Activated gamma-delta T cell treated with anti-CD3 and anti-CD28 coated beads, Interleukin-2, amount 50 U/mL, for 16 hours (primary cell): ENCODE measurements around the gene ZNF662.

Experiments
- DNase-seq: peaks from one replicate; pipeline ENCODE4 v3.0.0-alpha.2; 2020; ENCODE audit warnings: low read depth

The ZNF662 gene

DNA sequence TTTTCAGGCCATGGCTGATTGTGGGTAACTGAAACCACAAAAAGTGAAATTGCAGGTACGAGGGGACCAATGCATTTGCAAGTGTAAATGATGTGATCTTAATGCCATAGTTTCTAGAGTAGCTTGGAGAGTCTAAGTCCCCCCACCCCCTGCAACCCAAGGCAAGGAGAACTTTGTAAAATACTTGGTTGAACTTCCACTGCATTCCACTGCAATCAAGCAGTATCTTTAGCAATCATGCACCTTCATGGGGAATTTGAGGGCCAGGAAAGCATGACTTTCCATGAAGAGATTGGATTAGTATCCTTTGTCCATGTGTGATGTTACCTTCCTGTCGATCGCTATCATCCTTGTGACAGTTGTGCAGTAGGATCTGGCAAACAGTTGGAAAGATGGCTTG, 18.9 kb upstream of the ZNF662 start:
- DNase-seq, result no peak

DNA sequence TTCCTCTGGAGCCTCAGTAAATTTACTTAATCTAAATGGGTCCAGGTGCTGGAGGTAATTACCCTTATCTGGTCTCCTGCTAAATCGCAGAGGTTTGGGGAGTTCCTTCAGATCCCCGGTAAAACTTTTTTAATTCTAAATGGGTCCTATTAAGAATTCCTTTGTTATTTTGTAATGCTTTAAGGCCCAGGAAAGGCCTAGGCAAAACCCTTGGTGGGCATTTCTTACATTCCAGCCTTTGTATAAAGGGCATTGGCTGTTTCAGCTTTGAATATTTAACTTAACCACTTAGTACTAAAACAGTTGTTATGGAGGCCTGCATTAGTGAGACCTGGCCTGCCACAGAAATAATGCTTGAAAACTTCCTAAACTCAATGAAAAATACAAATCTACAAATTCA, 14.9 kb upstream of the ZNF662 start:
- DNase-seq, result no peak

- DNase-seq, result no peak
These were observed 13.8 kb upstream of the ZNF662 start for GRCh38 chr3:42892169-42892568.

DNA sequence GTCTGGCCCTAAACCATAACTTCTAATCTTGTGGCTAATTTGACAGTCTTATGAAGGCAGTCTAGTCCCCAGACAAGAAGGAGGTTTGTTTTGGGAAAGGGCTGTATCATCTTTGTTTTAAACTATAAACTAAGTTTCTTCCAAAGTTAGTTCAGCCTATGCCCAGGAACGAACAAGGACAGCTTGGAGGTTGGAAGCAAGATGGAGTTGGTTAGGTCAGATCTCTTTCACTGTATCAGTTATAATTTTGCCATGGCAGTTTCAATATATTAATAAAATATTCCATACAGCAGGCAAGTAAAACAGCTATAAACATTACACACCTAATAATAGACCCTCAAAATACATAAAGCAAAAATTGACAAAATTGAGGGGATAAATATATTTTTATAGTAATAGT, 13.1 kb upstream of the ZNF662 start:
- no peak for DNase-seq

DNA sequence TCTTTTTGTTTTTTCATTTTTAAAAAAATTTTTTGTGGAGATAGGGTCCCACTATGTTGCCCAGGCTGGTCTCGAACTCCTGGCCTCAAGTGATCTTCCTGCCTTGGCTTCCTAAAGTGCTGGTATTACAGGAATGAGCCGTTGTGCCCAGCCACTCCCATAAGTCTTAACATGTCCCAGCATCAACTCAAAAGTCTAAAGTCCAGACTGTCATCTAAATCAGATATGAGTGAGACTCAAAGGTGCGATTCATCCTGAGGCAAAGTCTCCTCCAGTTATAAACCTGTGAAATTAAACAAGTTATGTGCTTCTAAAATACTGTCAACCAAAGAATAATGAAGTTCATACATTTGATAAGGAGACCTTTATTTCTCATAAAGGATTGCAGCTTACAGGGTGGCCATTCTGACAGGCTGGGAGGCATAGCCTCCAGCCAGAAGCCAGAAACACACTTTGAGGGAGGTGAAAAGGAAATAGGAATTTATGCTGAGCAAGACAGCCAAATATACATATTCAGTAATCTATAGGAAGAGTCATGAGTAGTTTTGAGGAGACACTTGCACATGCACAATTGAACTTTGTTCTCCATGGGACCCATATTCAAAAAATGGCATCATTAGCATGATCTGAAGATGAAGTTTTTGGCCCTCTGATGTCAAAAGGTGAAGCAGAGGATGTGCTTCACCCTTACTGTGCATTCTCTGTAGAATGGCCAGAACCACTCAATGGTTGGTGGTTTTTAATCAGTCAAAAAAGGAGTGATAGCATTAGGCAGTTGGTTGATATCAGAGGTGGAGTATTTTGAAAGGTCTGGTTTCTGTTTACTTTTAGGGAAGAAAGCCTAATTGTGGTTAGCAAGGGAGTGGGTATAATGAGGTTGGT, 11.0 kb upstream of the ZNF662 start:
- DNase-seq, result no peak

DNA sequence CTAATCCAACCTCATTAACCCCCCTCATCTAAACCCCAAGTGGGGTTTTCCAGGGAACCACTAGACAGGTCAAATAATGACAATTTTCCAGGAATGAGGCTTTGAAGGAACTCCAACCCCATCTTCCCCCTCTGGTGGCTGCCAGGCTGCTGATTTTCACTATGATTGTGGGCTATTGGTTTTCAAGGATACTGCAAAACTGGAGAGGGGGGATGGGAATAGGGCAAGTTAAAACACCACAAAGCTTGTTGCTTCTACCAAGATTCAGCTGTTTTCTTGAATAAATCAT, 10.4 kb upstream of the ZNF662 start:
- DNase-seq, result no peak

DNA sequence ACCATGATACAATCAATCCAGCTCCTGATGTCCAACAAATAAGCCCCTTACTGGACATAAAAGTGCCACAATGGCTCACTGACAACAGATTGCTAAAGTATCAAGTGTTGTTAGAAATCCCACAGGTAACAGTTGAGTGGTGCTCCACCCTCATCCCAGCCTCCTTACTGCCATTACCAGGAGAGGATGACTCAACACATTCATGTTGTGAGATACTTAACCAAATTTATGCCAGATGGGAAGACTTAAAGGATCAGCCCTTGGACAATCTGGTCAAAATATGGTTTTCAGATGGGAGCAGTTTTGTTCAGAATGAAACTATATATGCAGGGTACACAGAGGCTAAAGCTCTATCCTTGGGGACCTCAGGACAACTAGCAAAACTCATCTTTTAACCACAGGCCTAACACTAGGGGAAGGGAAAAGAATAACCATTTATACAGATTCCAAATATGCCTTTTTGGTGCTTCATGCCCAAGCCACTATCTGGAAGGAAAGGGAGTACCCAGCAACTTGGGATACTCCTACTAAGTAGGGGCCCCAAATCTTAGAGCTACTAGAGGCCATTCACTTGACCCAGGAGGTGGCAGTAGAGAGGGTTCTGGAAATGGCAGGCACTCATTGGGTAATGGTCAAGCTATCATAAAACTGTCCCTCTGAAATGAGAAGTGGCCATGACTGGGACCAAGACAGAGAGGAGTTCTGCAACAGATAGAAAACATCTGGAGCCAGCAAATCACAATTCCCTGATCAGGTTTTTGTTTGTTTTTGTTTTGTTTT, 6.9 kb upstream of the ZNF662 start:
- no peak for DNase-seq

GRCh38 chr3:42900226-42901072, 5.5 kb upstream of the ZNF662 start:
- no peak for DNase-seq

GRCh38 chr3:42901073-42901415, 4.9 kb upstream of the ZNF662 start:
- DNase-seq, result no peak

DNA sequence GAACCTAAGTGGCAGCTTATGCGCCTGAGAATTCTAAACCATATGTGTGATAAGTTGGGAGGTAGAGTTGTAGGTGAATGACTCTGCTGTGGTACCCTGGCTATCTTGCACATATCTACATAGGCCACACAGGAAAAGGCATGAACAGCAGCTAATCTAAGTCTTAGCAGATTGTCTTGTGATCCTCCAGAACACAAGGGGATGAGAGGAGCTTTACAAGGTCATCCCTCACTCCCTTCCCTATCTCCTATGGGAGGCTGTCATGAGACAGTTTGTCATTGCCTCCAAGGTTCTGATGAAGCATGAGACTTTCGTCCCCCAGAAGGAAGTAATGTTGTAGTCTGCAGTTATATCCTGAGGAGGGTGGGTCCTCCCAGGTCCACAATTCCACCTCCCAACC, 3.7 kb upstream of the ZNF662 start:
- no peak for DNase-seq

- DNase-seq, result no peak
These were observed 1.9 kb upstream of the ZNF662 start for GRCh38 chr3:42904076-42904475.

- DNase-seq, result no peak
These were observed 237 bp upstream of the ZNF662 start for GRCh38 chr3:42905740-42906069.

DNA sequence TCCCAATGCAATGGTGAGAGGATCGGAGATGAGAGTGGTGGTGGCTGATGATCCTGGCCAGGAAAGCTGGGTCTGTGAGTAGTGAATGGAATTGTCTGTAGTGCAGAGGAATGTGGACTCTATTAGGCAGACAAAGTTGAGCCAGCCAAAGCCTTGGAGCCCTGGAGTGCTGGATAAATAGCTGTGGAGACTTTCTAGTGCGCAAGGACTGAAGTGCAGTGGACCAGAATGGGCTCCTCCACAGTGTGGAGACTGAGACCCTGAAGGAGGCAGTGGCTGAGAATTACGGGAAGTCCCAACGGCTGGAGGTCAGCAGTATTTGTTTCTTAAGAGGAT, 874 bp downstream of the ZNF662 start:
- no peak for DNase-seq

DNA sequence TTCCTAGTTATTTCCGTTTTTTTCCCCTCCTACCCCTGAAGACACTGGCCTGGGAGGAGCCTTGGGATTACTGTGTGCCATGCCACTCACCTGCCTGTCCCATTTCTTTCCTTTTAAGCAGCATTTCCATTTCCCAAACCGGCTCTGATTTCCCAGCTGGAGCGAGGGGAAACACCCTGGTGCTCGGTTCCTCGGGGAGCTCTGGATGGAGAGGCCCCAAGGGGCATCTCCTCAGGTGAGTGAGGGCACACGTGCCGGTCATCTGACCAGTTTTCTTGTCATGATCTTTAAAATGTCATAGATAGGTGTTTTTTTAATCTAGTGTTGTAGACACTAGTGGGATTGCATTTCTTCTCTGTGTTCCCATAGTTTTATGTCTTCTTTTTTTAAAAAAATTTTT, 2.7 kb downstream of the ZNF662 start:
- DNase-seq, result no peak

GRCh38 chr3:42911551-42911950, 5.6 kb downstream of the ZNF662 start:
- DNase-seq, result no peak

GRCh38 chr3:42914771-42915515, 9.0 kb downstream of the ZNF662 start:
- no peak for DNase-seq

DNA sequence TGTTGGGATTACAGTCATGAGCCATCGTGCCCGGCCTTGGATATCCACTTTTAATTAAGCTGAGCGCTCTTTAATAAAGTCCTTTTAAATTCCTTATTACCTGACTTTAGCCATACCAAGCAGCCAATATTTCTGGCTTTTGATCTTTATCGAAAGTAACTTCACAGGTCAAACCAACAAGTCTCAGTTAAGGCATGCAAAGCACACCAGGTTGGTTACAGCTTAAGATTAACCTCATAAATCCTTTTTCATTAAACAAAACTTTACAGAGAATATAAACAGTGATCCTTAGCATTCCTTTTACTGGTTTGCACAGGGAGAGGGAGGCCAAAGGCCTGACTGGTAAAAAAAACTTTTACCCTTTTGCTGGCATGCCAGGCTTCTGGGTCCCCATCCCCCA, 17.7 kb downstream of the ZNF662 start:
- no peak for DNase-seq

- no peak for DNase-seq
These were observed 20.4 kb downstream of the ZNF662 start for GRCh38 chr3:42926310-42926709.

DNA sequence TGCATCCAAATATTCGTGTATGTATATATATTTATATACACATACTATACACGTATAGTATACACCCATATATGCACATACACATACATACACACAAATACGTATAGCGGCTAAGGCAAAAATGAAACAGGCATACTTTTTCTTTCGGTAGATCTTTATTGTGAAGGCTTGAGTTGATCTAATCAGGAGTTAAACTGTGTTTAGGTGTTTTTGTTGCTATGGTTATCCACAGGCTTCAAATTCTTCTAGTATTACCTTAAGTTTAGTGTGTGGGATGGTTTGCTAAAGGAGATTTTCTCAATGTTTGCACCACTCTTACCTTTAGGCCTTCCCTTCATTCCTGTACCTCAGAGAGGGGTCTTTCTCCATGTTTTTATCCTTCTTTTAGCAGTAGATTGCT, 28.2 kb downstream of the ZNF662 start:
- DNase-seq, result no peak

GRCh38 chr3:42934910-42935309, 29.0 kb downstream of the ZNF662 start:
- no peak for DNase-seq

DNA sequence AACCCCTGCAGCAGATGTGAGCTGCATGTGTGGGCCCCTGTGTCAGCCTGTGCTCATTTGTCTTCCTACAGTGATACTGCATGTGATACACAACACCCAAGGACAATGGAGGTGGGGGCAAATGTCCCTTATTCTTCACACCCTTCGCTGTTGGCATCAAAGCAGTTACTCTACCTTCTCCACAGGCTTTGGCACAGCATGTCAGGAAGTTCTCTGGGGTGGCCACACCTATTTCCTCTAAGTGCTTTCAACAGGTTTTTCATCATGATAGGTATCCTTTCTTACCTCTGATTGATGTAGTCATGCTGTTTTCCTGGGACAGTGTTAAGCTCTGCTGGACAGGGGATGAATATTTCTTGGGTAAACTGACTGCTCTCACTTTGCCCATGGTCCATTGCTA, 29.5 kb downstream of the ZNF662 start:
- DNase-seq, result no peak

- DNase-seq, result no peak
These were observed 30.4 kb downstream of the ZNF662 start for GRCh38 chr3:42936157-42936981.
